Hepatocyte (in vitro differentiated cells): ENCODE measurements around the gene POLG.

ENCODE experiments used
- EZH2phosphoT487 ChIP-seq: fragments of 200-600 bp; sonication (generic); IDR thresholded peaks from one replicate; pipeline ENCODE4 v1.6.1; 2018; ENCODE audit warnings: antibody characterized with exemption, mild to moderate bottlenecking, low read depth, moderate library complexity; ENCODE audit not compliant: unreplicated experiment, severe bottlenecking
- TF ChIP-seq, protein P1 (sequence below): fragments of 200-600 bp; sonication (generic); IDR thresholded peaks from 2 replicates; pipeline ENCODE4 v1.5.1; 2016; ENCODE audit warnings: antibody characterized with exemption, mild to moderate bottlenecking; ENCODE audit not compliant: poor library complexity

DNA sequence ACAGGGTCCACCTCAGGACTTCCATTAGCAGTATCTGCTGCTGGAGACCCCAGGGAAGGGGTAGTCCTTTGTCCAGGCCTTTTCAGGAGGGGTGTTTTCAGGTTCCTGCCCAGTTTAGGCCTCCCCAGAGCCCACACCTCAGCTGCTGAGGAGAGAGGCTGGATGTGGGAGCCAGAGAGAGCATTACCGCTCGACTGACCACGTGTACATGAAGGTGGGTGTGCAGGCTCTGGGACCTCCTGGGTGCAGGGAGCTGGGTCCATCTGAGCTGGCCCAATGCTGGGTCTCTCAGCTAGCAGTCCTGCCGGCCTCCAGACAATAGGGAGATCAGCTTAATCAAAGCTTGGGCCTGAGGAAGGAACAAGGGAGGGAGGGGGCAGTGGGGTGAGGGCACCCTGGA lies 29.1 kb upstream of the POLG start:
- TF ChIP-seq, protein P1, sequence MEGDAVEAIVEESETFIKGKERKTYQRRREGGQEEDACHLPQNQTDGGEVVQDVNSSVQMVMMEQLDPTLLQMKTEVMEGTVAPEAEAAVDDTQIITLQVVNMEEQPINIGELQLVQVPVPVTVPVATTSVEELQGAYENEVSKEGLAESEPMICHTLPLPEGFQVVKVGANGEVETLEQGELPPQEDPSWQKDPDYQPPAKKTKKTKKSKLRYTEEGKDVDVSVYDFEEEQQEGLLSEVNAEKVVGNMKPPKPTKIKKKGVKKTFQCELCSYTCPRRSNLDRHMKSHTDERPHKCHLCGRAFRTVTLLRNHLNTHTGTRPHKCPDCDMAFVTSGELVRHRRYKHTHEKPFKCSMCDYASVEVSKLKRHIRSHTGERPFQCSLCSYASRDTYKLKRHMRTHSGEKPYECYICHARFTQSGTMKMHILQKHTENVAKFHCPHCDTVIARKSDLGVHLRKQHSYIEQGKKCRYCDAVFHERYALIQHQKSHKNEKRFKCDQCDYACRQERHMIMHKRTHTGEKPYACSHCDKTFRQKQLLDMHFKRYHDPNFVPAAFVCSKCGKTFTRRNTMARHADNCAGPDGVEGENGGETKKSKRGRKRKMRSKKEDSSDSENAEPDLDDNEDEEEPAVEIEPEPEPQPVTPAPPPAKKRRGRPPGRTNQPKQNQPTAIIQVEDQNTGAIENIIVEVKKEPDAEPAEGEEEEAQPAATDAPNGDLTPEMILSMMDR, result no peak
- no peak for TF ChIP-seq EZH2phosphoT487
